ENCODE measurements around the gene IFIT1B.

GRCh38 chr10:89395141-89395540 is 17.3 kb downstream of the IFIT1B start:
- TF ChIP-seq SRF (IDR thresholded peaks at IDR 0.05; ENCODE audit: low read depth in 2 of 2, low read length in 2 of 2) (no peak), CHD2 (IDR thresholded peaks at IDR 0.05; ENCODE audit: borderline replicate concordance, low read depth, low read length) (no peak), STAT1 (conservative IDR thresholded peaks at IDR 0.05) (no peak), POLR2A (IDR thresholded peaks at IDR 0.05; ENCODE audit: low read depth, low read length) (no peak), EZH2 (IDR thresholded peaks at IDR 0.05; ENCODE audit: borderline replicate concordance, control insufficient read depth, low read depth, low read length) (no peak), RFX5 (IDR thresholded peaks at IDR 0.05; ENCODE audit: low read depth, low read length) (no peak)
- TF ChIP-seq, protein P1, sequence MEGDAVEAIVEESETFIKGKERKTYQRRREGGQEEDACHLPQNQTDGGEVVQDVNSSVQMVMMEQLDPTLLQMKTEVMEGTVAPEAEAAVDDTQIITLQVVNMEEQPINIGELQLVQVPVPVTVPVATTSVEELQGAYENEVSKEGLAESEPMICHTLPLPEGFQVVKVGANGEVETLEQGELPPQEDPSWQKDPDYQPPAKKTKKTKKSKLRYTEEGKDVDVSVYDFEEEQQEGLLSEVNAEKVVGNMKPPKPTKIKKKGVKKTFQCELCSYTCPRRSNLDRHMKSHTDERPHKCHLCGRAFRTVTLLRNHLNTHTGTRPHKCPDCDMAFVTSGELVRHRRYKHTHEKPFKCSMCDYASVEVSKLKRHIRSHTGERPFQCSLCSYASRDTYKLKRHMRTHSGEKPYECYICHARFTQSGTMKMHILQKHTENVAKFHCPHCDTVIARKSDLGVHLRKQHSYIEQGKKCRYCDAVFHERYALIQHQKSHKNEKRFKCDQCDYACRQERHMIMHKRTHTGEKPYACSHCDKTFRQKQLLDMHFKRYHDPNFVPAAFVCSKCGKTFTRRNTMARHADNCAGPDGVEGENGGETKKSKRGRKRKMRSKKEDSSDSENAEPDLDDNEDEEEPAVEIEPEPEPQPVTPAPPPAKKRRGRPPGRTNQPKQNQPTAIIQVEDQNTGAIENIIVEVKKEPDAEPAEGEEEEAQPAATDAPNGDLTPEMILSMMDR (IDR thresholded peaks at IDR 0.05 in 2 of 3, conservative IDR thresholded peaks at IDR 0.05 in 1 of 3; ENCODE audit: control insufficient read depth in 2 of 3, extremely low read depth in 1 of 3, insufficient read depth in 1 of 3, low read depth in 3 of 3, low read length in 3 of 3) = no peak
